ENCODE data around the gene HUWE1. TPM values are rescaled to one million over a fixed set of nuclear protein-coding genes. Genes with fewer than 3 reads are reported as not detected.
"Not testable (repeated sequence)": the region's sequence is repeated elsewhere in the genome, so short reads cannot be mapped to it uniquely, and the experiment has no call there.

HUWE1 gene
- total RNA-seq, 2 donors from 2014 or later = 505 to 553 TPM

DNA sequence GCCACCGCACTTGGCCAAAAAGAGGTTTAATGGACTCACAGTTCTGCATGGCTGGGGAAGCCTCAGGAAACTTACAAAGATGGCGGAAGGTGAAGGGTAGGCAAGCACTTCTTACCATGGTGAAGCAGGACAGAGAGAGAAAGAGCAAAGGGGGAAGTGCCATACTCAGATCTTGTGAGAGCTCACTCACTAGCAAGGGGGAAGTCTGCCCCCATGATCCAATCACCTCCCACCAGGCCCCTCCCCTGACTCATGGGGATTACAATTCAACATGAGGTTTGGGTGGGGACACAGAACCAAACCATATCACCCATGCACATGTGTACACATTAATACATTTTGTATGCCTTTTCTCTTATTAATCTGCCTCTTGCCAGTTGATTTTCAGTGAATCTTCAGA lies 175.2 kb downstream of the HUWE1 start:
- H3K36me3 Mint-ChIP-seq = peaks cover 0 to 13% of the 10 kb centered on the region in 2 donors
- DNase-seq (ENCODE audit: low spot score in 2 of 2) = no peak
- no peak for ATAC-seq
- no peak overlapping the region for H3K27ac Mint-ChIP-seq
- H3K9me3 Mint-ChIP-seq = peaks cover 0 to 7% of the 10 kb centered on the region in 2 donors

DNA sequence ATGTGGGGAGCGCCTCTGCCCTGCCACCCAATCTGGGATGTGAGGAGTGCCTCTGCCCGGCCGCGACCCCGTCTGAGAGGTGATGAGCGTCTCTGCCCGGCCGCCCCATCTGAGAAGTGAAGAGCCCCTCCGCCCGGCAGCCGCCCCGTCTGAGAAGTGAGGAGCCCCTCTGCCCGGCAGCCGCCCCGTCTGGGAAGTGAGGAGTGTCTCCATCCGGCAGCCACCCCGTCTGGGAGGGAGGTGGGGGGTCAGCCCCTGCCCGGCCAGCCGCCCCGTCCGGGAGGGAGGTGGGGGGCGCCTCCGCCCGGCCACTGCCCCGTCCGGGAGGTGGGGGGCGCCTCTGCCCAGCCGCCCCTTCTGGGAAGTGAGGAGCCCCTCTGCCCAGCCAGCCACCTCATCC lies 182.5 kb downstream of the HUWE1 start:
- not testable (repeated sequence) for H3K27ac Mint-ChIP-seq; DNase-seq (ENCODE audit: low spot score in 2 of 2); H3K36me3 Mint-ChIP-seq; ATAC-seq; H3K9me3 Mint-ChIP-seq

DNA sequence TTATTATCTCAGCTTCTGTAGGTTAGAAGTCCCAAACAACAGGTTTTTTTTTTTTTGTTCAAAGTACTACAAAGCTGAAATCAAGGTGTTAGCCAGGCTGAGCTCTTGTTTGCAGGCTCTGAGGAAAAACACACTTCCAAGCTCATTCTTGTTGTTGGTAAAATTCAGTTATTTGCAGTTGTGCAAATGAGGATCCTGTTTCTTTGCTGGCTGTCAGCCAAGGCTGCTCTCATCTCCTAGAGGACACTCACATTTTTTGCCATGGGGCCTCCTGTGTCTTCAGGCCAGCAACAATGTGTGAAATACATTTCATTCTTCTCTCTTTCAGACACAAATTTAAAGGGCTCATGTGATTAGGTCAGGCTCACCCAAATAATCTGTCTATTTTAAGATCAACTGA lies 192.1 kb downstream of the HUWE1 start:
- H3K27ac Mint-ChIP-seq = no peak overlapping the region
- H3K9me3 Mint-ChIP-seq = no peaks in the 10 kb centered on the region
- ATAC-seq (no peak), DNase-seq (ENCODE audit: low spot score in 2 of 2) (no peak)
- H3K36me3 Mint-ChIP-seq = no peaks in the 10 kb centered on the region

DNA sequence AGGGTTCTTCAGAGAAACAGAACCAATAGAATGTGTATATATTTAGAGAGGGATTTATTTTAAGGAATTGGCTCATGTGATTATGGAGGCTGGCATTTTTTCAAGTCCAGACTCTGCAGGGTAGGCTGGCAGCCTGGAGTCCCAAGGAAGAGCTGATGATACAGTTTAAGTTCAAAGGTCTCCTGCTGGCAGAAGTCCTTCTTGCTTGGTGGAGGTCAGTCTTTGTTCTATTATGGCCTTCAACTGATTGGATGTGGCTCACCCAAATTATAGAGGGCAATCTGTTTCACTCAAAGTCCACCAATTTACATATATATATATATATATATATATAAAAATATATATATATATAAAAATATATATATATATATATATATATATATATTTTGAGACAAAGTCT lies 200.2 kb downstream of the HUWE1 start:
- Mint-ChIP-seq H3K9me3 (no peaks in the 10 kb centered on the region), H3K36me3 (no peaks in the 10 kb centered on the region), H3K27ac (no peak overlapping the region)
- DNase-seq (ENCODE audit: low spot score in 2 of 2) (no peak), ATAC-seq (no peak)

DNA sequence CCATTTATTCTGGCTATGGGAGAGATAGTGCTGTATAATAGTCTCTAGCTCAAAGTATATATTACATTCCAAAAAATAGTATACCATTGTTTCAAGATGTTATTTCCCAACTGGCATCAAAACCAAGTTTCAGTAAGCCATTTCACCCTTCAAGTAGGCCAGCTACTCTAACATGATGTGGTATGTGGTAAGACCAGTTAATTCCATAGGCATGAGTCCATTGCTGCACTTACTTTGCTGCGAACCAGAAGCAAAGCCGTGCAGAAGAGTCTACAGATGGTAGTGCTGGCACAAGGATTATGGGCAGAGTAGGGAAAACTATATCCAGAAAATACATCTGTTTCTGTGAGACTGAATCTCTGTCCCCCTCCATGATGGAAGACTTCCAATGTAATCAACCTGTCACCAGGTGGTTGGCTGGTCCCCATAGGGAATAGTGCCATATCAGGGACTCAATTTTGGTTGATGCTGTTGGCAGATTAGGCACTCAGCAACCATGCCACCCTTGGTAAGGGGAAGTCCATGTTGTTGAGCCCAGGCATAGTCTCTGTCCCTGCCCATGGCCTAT lies 202.6 kb downstream of the HUWE1 start:
- no peak overlapping the region for H3K27ac Mint-ChIP-seq
- no peaks in the 10 kb centered on the region for H3K36me3 Mint-ChIP-seq
- no peaks in the 10 kb centered on the region for H3K9me3 Mint-ChIP-seq
- no peak for ATAC-seq
- no peak for DNase-seq (ENCODE audit: low spot score in 2 of 2)

DNA sequence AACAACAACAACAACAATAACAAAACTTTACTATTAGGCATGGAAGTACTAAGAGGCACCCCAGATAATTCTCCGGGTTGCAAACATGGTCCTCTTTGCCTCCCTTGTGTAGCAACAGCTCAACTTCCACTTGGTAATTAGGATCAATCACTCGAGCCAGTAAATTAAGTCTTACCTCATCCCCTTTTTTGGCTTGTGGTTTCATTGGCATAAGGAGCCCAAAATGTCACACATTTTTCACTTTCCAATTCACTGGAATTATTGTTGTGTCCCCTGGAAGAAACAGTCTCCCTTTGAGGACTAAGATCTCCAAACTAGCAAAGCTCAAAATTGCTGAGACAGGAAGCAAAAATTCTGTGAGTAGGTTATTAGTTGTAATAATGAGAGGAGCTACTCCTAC lies 203.1 kb downstream of the HUWE1 start:
- Mint-ChIP-seq H3K27ac (no peak overlapping the region), H3K36me3 (no peaks in the 10 kb centered on the region), H3K9me3 (no peaks in the 10 kb centered on the region)
- ATAC-seq (no peak), DNase-seq (ENCODE audit: low spot score in 2 of 2) (no peak)

All from activated naive CD4-positive, alpha-beta T cell treated with anti-CD3 and anti-CD28 coated beads, Interleukin-2, amount 50 U/mL, for 72 hours (primary cell).